A673 (cell line): ENCODE measurements around the gene OR7D2. TPM values are rescaled to one million over a fixed set of nuclear protein-coding genes. Genes with fewer than 3 reads are reported as not detected.

ENCODE experiments used
- BruUV-seq: library from RNA; stranded (reverse); fragments of 400-500 nt; replicated peaks from 2 replicates; lab custom pipeline; 2021; lab: Mats Ljungman, UMichigan
- CTCF ChIA-PET: fragments of 300-600 bp; sonication (Branson Sonifier 250); formaldehyde crosslinking; loops from one replicate; lab custom pipeline; 2022; ENCODE audit warnings: antibody characterized with exemption; lab: Charles Lee
- POLR2A ChIA-PET: fragments of 300-600 bp; sonication (Branson Sonifier 250); formaldehyde crosslinking; loops from one replicate; lab custom pipeline; 2022; ENCODE audit warnings: antibody characterized with exemption; ENCODE audit not compliant: low non-redundant PET; lab: Charles Lee
- DNase-seq: peaks from one replicate; pipeline ENCODE4 v3.0.0-alpha.2; 2015; ENCODE audit warnings: low spot score
- H3K27ac ChIP-seq: fragments of 200-600 bp; sonication (generic); 2 replicates; pipeline ENCODE4 v1.5.1; 2016; ENCODE audit warnings: mixed run types, low read depth, mild to moderate bottlenecking, mixed read lengths, antibody characterized with exemption, low read length; ENCODE audit not compliant: poor library complexity, severe bottlenecking
- H3K27me3 ChIP-seq: fragments of 200-600 bp; sonication (generic); replicated peaks from 2 replicates; pipeline ENCODE4 v1.6.1; 2017; ENCODE audit warnings: mixed run types, low read depth, mild to moderate bottlenecking, mixed read lengths, antibody characterized with exemption, low read length; ENCODE audit not compliant: insufficient read depth, poor library complexity
- H3K36me3 ChIP-seq: fragments of 200-600 bp; sonication (generic); 2 replicates; pipeline ENCODE4 v1.6.1; 2016; ENCODE audit warnings: mixed run types, mild to moderate bottlenecking, mixed read lengths, antibody characterized with exemption, low read length; ENCODE audit not compliant: insufficient read depth, poor library complexity, severe bottlenecking
- H3K4me1 ChIP-seq: fragments of 200-600 bp; sonication (generic); 2 replicates; pipeline ENCODE4 v1.6.1; 2017; ENCODE audit warnings: mixed run types, mild to moderate bottlenecking, mixed read lengths, antibody characterized with exemption, low read length; ENCODE audit not compliant: insufficient read depth, poor library complexity, severe bottlenecking
- H3K4me3 ChIP-seq: fragments of 200-600 bp; sonication (generic); 2 replicates; pipeline ENCODE4 v1.5.1; 2016; ENCODE audit warnings: low read depth, mixed run types, mild to moderate bottlenecking, mixed read lengths, low read length; ENCODE audit not compliant: poor library complexity, severe bottlenecking
- H3K9me3 ChIP-seq: fragments of 200-600 bp; sonication (generic); 2 replicates; pipeline ENCODE4 v1.6.1; 2016; ENCODE audit warnings: mixed run types, low read depth, mild to moderate bottlenecking, mixed read lengths, antibody characterized with exemption, low read length; ENCODE audit not compliant: poor library complexity, severe bottlenecking
- CTCF ChIP-seq: fragments of 300-800, 200-600 bp; sonication (generic); conservative IDR thresholded peaks from 2 replicates; pipeline ENCODE4 v1.5.1; 2017; ENCODE audit warnings: low read depth, mild to moderate bottlenecking, antibody characterized with exemption, low read length, moderate library complexity, mixed read lengths
- EZH2 ChIP-seq: fragments of 200-600 bp; sonication (generic); IDR thresholded peaks from 2 replicates; pipeline ENCODE4 v1.6.1; 2017; ENCODE audit warnings: borderline replicate concordance, low read depth, mild to moderate bottlenecking, mixed read lengths, antibody characterized with exemption, low read length; ENCODE audit not compliant: poor library complexity, severe bottlenecking
- intact Hi-C: fragments of 100-400 bp; cut with micrococcal nuclease; formaldehyde crosslinking; loops from one replicate; pipeline ENCODE4 v1.10.0; 2022; ENCODE audit not compliant: unreplicated experiment
- total RNA-seq: library from RNA; stranded (reverse); gene quantifications from 2 replicates; pipeline ENCODE4 v1.2.3, GENCODE V29; 2021

Gene OR7D2
- total RNA-seq, 1 experiment from 2014 or later, result not detected

- H3K27me3 ChIP-seq, result no peaks in the 10 kb centered on the region
- no peak overlapping the region for H3K27ac ChIP-seq
- intact Hi-C loops, result no loop called here
- CTCF ChIA-PET, result no interaction called here
- H3K4me3 ChIP-seq, result no peak overlapping the region
- peaks cover 38% of the 10 kb centered on the region for H3K9me3 ChIP-seq
- H3K36me3 ChIP-seq, result peaks cover 75% of the 10 kb centered on the region
- no TSS peak for BruUV-seq
- TF ChIP-seq CTCF (no peak), EZH2 (no peak)
- POLR2A ChIA-PET, result no interaction called here
- no peaks in the 10 kb centered on the region for H3K4me1 ChIP-seq
- no peak for DNase-seq
Observed at GRCh38 chr19:9156304-9156703, 22.5 kb upstream of the OR7D2 start.

- H3K27me3 ChIP-seq, result no peaks in the 10 kb centered on the region
- intact Hi-C loops, result no loop called here
- H3K4me1 ChIP-seq, result no peaks in the 10 kb centered on the region
- CTCF ChIA-PET, result no interaction called here
- POLR2A ChIA-PET, result no interaction called here
- no peak overlapping the region for H3K4me3 ChIP-seq
- DNase-seq, result no peak
- H3K36me3 ChIP-seq, result peaks cover 89% of the 10 kb centered on the region
- H3K27ac ChIP-seq, result no peak overlapping the region
- TF ChIP-seq EZH2 (no peak), CTCF (no peak)
- no TSS peak for BruUV-seq
- H3K9me3 ChIP-seq, result peaks cover 17% of the 10 kb centered on the region
Observed at GRCh38 chr19:9159891-9160290, 18.9 kb upstream of the OR7D2 start.

- H3K27me3 ChIP-seq, result no peaks in the 10 kb centered on the region
- H3K9me3 ChIP-seq, result peaks cover 14% of the 10 kb centered on the region
- POLR2A ChIA-PET, result no interaction called here
- intact Hi-C loops, result no loop called here
- no peak for DNase-seq
- no TSS peak for BruUV-seq
- no peak for TF ChIP-seq EZH2
- no peak for TF ChIP-seq CTCF
- CTCF ChIA-PET, result no interaction called here
- peaks cover 83% of the 10 kb centered on the region for H3K36me3 ChIP-seq
- no peak overlapping the region for H3K27ac ChIP-seq
- H3K4me1 ChIP-seq, result no peaks in the 10 kb centered on the region
- H3K4me3 ChIP-seq, result no peak overlapping the region
Observed at GRCh38 chr19:9161427-9161826, 17.4 kb upstream of the OR7D2 start.
